ENCODE results near the gene SORCS2.

GRCh38 chr4:7699031-7699430, 506.7 kb downstream of the SORCS2 start:
- TF ChIP-seq, protein P1, sequence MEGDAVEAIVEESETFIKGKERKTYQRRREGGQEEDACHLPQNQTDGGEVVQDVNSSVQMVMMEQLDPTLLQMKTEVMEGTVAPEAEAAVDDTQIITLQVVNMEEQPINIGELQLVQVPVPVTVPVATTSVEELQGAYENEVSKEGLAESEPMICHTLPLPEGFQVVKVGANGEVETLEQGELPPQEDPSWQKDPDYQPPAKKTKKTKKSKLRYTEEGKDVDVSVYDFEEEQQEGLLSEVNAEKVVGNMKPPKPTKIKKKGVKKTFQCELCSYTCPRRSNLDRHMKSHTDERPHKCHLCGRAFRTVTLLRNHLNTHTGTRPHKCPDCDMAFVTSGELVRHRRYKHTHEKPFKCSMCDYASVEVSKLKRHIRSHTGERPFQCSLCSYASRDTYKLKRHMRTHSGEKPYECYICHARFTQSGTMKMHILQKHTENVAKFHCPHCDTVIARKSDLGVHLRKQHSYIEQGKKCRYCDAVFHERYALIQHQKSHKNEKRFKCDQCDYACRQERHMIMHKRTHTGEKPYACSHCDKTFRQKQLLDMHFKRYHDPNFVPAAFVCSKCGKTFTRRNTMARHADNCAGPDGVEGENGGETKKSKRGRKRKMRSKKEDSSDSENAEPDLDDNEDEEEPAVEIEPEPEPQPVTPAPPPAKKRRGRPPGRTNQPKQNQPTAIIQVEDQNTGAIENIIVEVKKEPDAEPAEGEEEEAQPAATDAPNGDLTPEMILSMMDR (IDR thresholded peaks at IDR 0.05) = no peak
- TF ChIP-seq POLR2A (IDR thresholded peaks at IDR 0.05) = no peak

Data from uterus (tissue), 2 donors.